ENCODE measurements around the gene NUP98.

Gene NUP98

GRCh38 chr11:3797329-3798090 lies at the start of gene NUP98:
Gene NUP98 (minus strand): TSS chr11:3797554. CDS start chr11:3782117, 15,437 bp downstream.
- peak; percentile 99 for DNase-seq (ENCODE audit: low spot score)

DNA sequence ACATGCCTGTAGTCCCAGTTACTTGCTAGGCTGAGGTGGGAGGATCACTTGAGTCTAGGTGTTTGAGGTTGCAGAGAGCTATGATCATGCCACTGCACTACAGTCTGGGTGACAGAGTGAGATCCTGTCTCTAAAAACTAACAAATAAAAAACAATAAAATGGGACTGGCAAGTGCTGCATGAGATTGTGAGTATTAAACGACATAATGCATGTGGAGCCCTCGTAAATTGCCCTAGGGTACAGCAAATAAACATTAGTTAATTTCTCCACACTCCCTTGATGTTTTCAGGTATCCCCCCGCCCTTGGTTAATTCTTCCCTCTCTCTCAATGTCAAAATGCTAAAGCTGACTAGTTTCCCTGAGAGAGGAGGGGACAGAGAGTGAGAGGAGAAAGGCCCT lies 48.3 kb upstream of the NUP98 start:
- no peak for DNase-seq (ENCODE audit: low spot score)

DNA sequence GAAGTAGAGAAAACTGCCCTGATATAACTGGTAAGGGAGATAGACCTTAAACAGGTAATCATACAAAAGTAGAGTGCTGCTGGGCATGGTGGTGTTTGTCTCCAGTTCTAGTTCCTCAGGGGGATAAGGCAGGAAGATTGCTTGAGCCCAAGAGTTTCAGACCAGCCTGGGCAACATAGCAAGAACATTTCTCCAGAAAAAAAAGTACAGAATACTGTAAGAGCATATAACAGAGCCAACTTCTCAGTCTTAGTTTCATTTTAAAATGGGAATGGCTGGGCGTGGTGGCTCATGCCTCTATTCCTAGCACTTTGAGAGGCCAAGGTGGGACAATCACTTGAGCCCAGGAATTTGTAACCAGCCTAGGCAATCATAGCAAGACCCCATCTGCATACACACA lies 47.9 kb upstream of the NUP98 start:
- no peak for DNase-seq (ENCODE audit: low spot score)

DNA sequence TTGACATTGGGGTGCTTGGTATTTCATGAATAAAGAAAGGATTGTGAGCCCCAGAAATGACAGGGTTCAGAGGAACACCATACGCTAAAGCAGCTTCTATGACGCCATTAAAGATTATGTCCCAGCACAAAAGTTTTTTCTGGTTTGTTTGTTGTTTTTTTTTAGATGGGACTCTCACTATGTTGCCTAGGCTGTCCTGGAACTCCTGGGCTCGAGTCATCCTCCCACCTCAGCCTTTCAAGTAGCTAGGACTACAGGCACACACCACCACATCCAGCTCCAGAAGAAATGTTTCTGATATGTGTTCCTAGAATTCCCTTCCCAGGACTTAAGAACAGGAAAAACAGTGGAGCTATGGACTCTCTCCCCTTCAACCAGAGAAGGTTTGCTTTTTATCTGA lies 46.0 kb upstream of the NUP98 start:
- DNase-seq (ENCODE audit: low spot score): no peak

DNA sequence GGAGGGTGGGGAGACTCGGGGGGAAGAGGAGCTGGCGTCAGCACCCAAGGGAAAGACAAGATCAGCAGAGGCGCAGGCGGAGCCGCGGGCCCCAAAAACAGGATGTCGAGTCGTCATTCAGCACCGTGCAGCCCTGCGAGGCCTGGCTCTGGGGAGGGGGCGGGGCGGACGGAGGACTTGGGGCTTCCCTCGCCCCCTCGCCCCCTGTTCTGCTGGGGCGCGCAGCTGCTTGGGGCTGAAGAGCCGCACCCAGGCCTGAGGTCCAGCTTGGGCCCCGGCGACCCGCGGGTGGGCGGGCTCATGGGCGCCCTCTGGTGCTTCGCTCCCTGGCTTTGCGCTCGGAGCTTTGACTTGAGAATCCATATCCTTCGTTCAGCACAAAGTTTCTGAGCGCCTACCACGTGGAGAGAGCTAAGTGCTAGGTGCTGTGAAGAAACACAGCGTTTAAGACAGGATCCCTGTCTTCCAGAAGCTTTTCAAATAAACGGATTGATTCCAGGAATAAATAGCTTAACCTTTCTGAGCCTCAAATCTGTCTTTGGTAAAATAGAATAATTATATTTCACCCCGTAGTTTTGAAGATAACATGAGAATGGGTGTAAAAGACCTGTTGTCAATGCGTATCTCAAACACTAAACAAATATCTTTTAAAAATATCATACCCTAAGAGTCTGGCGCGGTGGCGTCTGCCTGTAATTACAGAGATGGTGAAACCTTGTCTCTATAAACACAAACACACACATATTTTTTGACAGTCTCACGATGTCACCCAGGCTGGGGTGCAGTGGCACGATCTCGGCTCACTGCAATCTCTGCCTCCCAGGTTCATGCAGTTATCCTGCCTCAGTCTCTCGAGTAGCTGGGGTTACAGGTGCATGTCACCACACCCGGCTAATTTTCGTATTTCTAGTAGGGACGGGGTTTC lies 44.3 kb upstream of the NUP98 start:
- DNase-seq (ENCODE audit: low spot score): peak; percentile 81

- peak; percentile 76 for DNase-seq (ENCODE audit: low spot score)
Observed at GRCh38 chr11:3840870-3841425, 43.6 kb upstream of the NUP98 start, which contains the start of gene RHOG. Gene RHOG (minus strand): TSS chr11:3840959. CDS start chr11:3828138, 12,821 bp downstream.

DNA sequence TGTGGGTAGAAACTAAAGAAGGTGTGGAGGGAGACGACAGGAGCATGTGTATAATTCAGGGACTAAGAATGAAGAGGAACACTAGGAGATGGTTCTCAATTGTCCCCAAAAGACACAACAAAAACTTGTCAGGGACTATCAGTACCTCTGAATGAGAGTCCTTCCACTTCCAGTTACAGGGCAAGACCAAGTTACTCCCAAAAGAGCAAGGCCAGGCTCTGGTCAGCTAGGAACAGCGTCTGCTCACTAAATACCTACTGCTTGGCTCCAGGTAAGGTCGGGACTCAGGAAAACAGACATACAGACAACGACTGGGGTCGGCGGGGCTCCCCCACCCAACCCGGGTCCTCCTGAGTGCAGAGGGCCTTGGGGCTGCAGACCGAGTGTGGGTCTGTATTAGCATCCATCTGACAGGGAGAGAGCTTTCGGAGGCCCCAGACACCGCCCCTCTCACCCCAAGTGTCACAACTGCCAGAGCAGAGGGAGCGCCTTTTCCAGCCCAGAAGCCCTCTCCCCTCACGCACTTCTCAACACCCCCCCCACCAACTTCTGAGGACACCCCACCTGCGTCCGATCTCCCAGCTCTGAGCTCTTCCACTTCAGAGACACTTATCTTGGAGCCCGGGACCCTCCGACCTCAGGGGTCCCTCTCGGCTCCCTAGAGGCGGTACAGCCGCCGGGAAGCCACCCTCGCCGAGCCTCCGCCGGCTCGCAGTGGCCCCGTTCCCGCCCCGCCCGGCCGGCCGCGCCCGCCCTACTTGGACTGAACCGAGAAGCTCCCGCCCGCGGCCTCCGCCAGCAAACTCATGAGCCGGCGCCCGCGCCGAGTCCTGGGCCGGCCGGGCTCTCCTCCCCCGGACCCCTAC lies 42.9 kb upstream of the NUP98 start:
- no peak for DNase-seq (ENCODE audit: low spot score)

DNA sequence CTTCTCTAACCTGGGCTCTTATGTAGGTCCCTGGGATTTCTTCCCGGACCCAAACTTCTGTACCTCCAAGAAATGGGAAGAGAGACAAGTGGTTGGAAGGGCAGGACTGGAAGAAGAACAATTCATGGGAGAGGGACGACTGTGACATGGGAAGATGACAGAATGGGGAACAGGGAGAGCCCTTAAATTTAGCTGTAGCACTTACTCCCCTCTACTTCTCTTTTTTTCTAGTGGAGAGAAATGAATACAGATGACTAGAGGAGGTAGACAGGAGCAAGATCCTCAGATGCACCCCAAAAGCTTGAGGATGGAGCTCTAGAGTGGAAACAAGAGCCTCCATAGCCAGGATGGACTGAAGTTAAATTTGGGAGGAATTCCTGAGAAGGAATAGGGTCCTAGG lies 41.1 kb upstream of the NUP98 start:
- no peak for DNase-seq (ENCODE audit: low spot score)

DNA sequence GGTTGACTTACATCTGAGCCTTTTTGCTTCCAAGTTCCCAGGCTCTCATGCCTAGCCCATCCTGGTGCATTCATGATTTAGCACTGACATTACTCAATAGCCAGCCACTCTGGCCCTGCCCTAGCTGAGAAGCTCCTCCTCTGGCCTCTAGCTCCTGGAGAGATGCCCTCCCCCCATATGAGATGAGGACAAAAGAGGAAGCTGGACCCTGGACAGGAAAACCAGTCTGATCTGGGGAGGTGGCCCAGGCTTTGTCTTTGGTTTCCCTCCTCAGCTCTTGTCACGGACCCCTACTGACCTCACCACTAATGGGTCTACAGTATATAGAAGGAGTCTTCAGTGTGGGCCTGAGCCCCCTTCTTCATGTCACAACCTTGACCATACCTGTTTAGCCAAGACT lies 40.4 kb upstream of the NUP98 start:
- no peak for DNase-seq (ENCODE audit: low spot score)

DNA sequence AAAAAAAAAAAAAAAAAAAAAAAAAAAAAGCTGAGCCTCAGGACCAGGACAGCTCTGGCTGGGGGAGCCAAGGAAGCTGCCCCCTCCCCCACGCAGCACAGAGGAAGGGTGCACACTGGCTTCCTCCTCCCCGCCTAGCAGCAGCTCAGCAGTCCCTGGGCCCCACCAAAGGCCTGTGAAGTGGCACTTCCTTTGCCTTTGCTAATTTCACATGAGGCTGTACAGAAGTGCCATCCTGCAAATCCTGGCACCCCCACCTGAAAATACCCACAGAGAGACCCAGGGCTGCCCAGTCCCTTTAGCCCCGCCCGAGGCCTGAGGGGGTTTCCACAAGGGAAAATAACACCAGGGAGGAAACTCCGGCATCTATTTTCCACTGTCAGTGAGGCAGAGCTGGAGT lies 39.5 kb upstream of the NUP98 start:
- no peak for DNase-seq (ENCODE audit: low spot score)

DNA sequence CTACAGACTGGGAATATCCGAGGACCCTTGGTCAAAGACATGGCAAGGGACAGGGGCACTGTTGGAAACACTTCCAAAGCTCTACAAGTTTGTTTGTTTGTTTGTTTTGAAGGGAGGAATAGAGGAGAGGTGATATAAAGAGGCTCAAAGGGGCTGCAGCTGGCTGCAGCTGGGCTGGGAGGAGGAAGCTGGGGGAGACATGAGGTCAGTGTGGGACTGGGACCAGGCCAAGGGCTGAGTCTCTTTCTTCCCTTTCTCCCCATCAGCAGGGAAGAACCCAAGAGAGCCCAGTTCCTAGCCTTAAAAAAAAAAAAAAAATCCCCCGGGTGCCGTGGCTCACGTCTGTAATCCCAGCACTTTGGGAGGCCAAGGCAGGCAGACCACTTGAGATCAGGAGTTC lies 38.4 kb upstream of the NUP98 start:
- DNase-seq (ENCODE audit: low spot score): no peak

DNA sequence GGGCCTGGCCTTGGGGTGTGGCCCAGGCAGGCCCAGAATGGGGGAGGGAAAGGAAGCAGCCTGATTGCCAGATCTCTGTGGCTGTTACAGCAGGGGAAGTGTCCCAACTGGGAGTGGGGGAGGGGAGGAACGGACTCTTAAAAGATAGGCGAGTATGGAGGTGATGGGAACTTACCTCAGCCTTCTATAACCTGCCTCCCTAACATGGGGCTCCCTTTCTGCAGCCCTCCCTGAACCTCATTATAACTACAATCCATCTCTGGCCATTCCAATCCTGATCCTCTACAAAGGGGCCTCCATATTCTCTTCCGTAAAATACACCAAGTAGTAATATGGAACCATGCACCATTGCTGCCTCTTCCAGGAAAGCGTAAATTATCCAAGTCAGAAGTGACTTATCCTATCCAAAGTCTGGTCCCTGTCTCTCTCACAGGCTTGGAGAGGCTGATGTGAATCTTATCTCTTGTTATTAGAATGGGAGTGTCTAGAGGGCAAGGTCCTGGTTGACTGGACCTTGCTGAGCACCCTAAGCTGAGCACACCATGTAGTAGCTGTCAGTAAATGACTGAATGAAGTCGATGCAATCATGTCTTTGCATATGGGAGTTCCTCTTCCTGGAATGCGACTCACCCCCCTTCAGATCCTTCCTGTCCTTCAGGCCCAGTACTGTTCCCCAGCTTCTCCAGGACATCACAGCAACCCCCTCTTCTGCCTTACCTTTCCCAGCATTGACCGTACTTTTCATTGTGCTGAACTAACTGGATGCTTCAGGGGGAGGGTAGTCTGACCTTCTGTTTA lies 37.5 kb upstream of the NUP98 start:
- no peak for DNase-seq (ENCODE audit: low spot score)

GRCh38 chr11:3834349-3834663 lies 37.0 kb upstream of the NUP98 start:
- DNase-seq (ENCODE audit: low spot score): no peak

GRCh38 chr11:3833449-3833848 lies 36.1 kb upstream of the NUP98 start:
- no peak for DNase-seq (ENCODE audit: low spot score)

DNA sequence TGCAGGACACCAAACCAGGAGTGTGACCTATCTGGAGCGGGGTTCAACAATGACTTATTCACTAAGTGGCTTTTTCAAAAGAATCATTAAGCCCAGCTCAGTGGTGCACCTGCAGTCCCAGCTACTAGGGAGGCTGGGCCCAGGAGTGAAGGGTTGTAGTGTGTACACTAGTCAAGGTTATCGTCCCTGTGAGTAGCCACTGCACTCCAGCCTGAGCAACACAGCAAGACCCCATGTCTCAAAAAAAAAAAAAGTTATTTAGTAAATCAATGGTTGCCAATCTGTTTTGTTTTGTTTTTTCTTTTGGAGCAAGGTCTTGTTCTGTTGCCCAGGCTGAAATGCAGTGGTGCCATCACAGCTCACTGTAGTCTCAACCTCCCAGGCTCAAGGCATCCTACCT lies 35.5 kb upstream of the NUP98 start:
- no peak for DNase-seq (ENCODE audit: low spot score)

- no peak for DNase-seq (ENCODE audit: low spot score)
Observed at GRCh38 chr11:3831378-3832239, 34.3 kb upstream of the NUP98 start.

DNA sequence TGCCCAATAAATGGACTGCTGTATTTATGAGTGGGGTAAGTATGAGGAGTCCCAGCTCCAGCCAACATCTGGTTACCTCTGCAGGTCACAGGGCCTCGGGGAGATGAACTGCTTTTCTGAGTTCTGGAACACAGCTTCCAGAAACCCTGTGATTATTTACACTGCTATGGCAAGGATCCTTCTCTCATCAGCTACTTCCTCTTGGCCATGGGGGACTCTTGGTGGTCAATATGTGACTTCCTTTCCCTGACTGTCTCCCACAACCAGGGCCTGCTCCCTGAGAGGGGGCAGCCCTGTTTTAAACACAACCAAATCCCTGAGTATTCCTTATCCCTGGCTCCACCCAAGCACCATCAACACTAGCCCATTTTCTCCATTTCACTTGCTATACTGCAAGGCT lies 33.4 kb upstream of the NUP98 start:
- DNase-seq (ENCODE audit: low spot score): no peak

DNA sequence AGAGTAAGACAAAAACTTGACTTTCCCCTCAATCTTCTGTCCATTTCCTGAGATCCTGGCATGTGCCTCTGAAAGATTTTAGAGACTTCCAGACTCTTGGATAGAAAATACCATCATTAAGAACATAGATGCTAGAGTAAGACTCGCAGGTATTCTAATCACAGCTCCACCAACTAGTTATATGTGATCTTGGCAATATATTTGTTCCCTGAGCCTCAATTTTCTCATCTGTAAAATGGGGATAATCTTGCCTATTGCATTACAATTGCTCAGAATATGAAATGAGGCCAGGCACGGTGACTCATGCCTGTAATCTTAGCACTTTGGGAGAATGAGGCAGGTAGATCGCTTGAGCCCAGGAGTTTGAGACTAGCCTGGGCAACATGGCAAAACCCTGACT lies 32.7 kb upstream of the NUP98 start:
- DNase-seq (ENCODE audit: low spot score): no peak

- no peak for DNase-seq (ENCODE audit: low spot score)
Observed at GRCh38 chr11:3827434-3828186, 30.3 kb upstream of the NUP98 start.
